NCI-H2029 treated with DMSO at 0.1 percent for 48 hours (cell line): ENCODE measurements around the gene SAP30BP.

Source experiments
- DNase-seq: peaks from one replicate; lab custom pipeline; 2025; lab: John Stamatoyannopoulos, UW

SAP30BP gene

GRCh38 chr17:75649687-75650086 lies 17.5 kb upstream of the SAP30BP start:
- DNase-seq: no peak

GRCh38 chr17:75650874-75651273 lies 16.3 kb upstream of the SAP30BP start:
- DNase-seq: no peak

GRCh38 chr17:75652341-75652740 lies 14.8 kb upstream of the SAP30BP start:
- no peak for DNase-seq

- no peak for DNase-seq
Observed at GRCh38 chr17:75652934-75653549, 14.1 kb upstream of the SAP30BP start.

GRCh38 chr17:75654176-75654575 lies 13.0 kb upstream of the SAP30BP start:
- no peak for DNase-seq

- no peak for DNase-seq
Observed at GRCh38 chr17:75658237-75658636, 8.9 kb upstream of the SAP30BP start.

- DNase-seq: no peak
Observed at GRCh38 chr17:75661531-75661930, 5.6 kb upstream of the SAP30BP start.

- DNase-seq: no peak
Observed at GRCh38 chr17:75662511-75662910, 4.6 kb upstream of the SAP30BP start.

- DNase-seq: no peak
Observed at GRCh38 chr17:75664099-75664549, 3.0 kb upstream of the SAP30BP start.

GRCh38 chr17:75665981-75666380 lies 1.2 kb upstream of the SAP30BP start:
- DNase-seq: no peak

- no peak for DNase-seq
Observed at GRCh38 chr17:75667825-75668224, 687 bp downstream of the SAP30BP start.

GRCh38 chr17:75668489-75668888 lies 1.4 kb downstream of the SAP30BP start:
- DNase-seq: no peak

- no peak for DNase-seq
Observed at GRCh38 chr17:75670868-75671267, 3.7 kb downstream of the SAP30BP start.

- DNase-seq: no peak
Observed at GRCh38 chr17:75672011-75672410, 4.9 kb downstream of the SAP30BP start.

GRCh38 chr17:75673487-75673886 lies 6.3 kb downstream of the SAP30BP start:
- no peak for DNase-seq

- DNase-seq: no peak
Observed at GRCh38 chr17:75676461-75676860, 9.3 kb downstream of the SAP30BP start.

GRCh38 chr17:75679706-75680211 lies 12.6 kb downstream of the SAP30BP start:
- DNase-seq: peak; percentile 24

- no peak for DNase-seq
Observed at GRCh38 chr17:75680431-75680830, 13.3 kb downstream of the SAP30BP start.

- no peak for DNase-seq
Observed at GRCh38 chr17:75681289-75681688, 14.2 kb downstream of the SAP30BP start.

GRCh38 chr17:75683583-75683982 lies 16.4 kb downstream of the SAP30BP start:
- no peak for DNase-seq

- no peak for DNase-seq
Observed at GRCh38 chr17:75684249-75684648, 17.1 kb downstream of the SAP30BP start.

- DNase-seq: no peak
Observed at GRCh38 chr17:75684924-75685323, 17.8 kb downstream of the SAP30BP start.

GRCh38 chr17:75685499-75685898 lies 18.4 kb downstream of the SAP30BP start:
- no peak for DNase-seq

- DNase-seq: no peak
Observed at GRCh38 chr17:75688209-75688825, 21.2 kb downstream of the SAP30BP start.
